Measurements from ENCODE around the gene YY1AP1. TPM values are rescaled to one million over a fixed set of nuclear protein-coding genes. Genes with fewer than 3 reads are reported as not detected.
"Not testable (repeated sequence)": the region's sequence is repeated elsewhere in the genome, so short reads cannot be mapped to it uniquely, and the experiment has no call there.

The YY1AP1 gene
- total RNA-seq, 1 experiment from 2014 or later: 59.3 TPM

GRCh38 chr1:155725142-155725541 is 36.6 kb upstream of the YY1AP1 start:
- Histone ChIP-seq H3K4me3 (ENCODE audit: low read depth, low read length, poor library complexity, severe bottlenecking) (no peak overlapping the region), H3K4me1 (ENCODE audit: insufficient read depth, low read length, poor library complexity, severe bottlenecking) (no peaks in the 10 kb centered on the region), H3K9me3 (ENCODE audit: low read depth, low read length, poor library complexity, severe bottlenecking) (no peaks in the 10 kb centered on the region), H3K27me3 (replicated peaks; ENCODE audit: insufficient read depth, low read depth, low read length, poor library complexity) (no peaks in the 10 kb centered on the region), H3K27ac (ENCODE audit: low read depth, low read length, poor library complexity, severe bottlenecking) (no peak overlapping the region), H3K36me3 (ENCODE audit: insufficient read depth, low read length, poor library complexity, severe bottlenecking) (peaks cover 39% of the 10 kb centered on the region)
- BruUV-seq (replicated peaks): no TSS peak
- DNase-seq (ENCODE audit: low spot score): no peak
- TF ChIP-seq CTCF (conservative IDR thresholded peaks at IDR 0.05; ENCODE audit: low read depth, low read length) (no peak), EZH2 (IDR thresholded peaks at IDR 0.05; ENCODE audit: borderline replicate concordance, low read depth, low read length, poor library complexity, severe bottlenecking) (no peak)
- intact Hi-C loops (cut with micrococcal nuclease; ENCODE audit: unreplicated experiment): no loop called here
- CTCF ChIA-PET: interaction anchor here (0.5 kb wide), 1 partner anchor 11 kb away, joined by 6 read pairs; no protein-coding TSS in a partner anchor
- POLR2A ChIA-PET (ENCODE audit: low non-redundant PET): no interaction called here

GRCh38 chr1:155719703-155720102 is 31.1 kb upstream of the YY1AP1 start:
- ChIA-PET CTCF (no interaction called here), POLR2A (ENCODE audit: low non-redundant PET) (no interaction called here)
- Histone ChIP-seq H3K4me1 (ENCODE audit: insufficient read depth, low read length, poor library complexity, severe bottlenecking) (no peaks in the 10 kb centered on the region), H3K36me3 (ENCODE audit: insufficient read depth, low read length, poor library complexity, severe bottlenecking) (peaks cover 18% of the 10 kb centered on the region), H3K27ac (ENCODE audit: low read depth, low read length, poor library complexity, severe bottlenecking) (no peak overlapping the region), H3K9me3 (ENCODE audit: low read depth, low read length, poor library complexity, severe bottlenecking) (no peaks in the 10 kb centered on the region), H3K27me3 (replicated peaks; ENCODE audit: insufficient read depth, low read depth, low read length, poor library complexity) (no peaks in the 10 kb centered on the region), H3K4me3 (ENCODE audit: low read depth, low read length, poor library complexity, severe bottlenecking) (no peak overlapping the region)
- DNase-seq (ENCODE audit: low spot score): no peak
- intact Hi-C loops (cut with micrococcal nuclease; ENCODE audit: unreplicated experiment): no loop called here
- TF ChIP-seq EZH2 (IDR thresholded peaks at IDR 0.05; ENCODE audit: borderline replicate concordance, low read depth, low read length, poor library complexity, severe bottlenecking): no peak
- TF ChIP-seq CTCF (conservative IDR thresholded peaks at IDR 0.05; ENCODE audit: low read depth, low read length): no peak
- BruUV-seq (replicated peaks): no TSS peak

- H3K4me3 ChIP-seq (ENCODE audit: low read depth, low read length, poor library complexity, severe bottlenecking); intact Hi-C loops (cut with micrococcal nuclease; ENCODE audit: unreplicated experiment); BruUV-seq (replicated peaks); CTCF ChIA-PET; H3K27ac ChIP-seq (ENCODE audit: low read depth, low read length, poor library complexity, severe bottlenecking); H3K27me3 ChIP-seq (replicated peaks; ENCODE audit: insufficient read depth, low read depth, low read length, poor library complexity); DNase-seq (ENCODE audit: low spot score); H3K9me3 ChIP-seq (ENCODE audit: low read depth, low read length, poor library complexity, severe bottlenecking); H3K4me1 ChIP-seq (ENCODE audit: insufficient read depth, low read length, poor library complexity, severe bottlenecking); POLR2A ChIA-PET (ENCODE audit: low non-redundant PET): not testable (repeated sequence)
- H3K36me3 ChIP-seq (ENCODE audit: insufficient read depth, low read length, poor library complexity, severe bottlenecking): peaks cover 20% of the 10 kb centered on the region
These were observed 30.0 kb upstream of the YY1AP1 start for GRCh38 chr1:155718524-155719115.

- Histone ChIP-seq H3K36me3 (ENCODE audit: insufficient read depth, low read length, poor library complexity, severe bottlenecking) (peaks cover 32% of the 10 kb centered on the region), H3K4me3 (ENCODE audit: low read depth, low read length, poor library complexity, severe bottlenecking) (no peak overlapping the region), H3K4me1 (ENCODE audit: insufficient read depth, low read length, poor library complexity, severe bottlenecking) (no peaks in the 10 kb centered on the region), H3K27me3 (replicated peaks; ENCODE audit: insufficient read depth, low read depth, low read length, poor library complexity) (no peaks in the 10 kb centered on the region), H3K27ac (ENCODE audit: low read depth, low read length, poor library complexity, severe bottlenecking) (no peak overlapping the region), H3K9me3 (ENCODE audit: low read depth, low read length, poor library complexity, severe bottlenecking) (no peaks in the 10 kb centered on the region)
- intact Hi-C loops (cut with micrococcal nuclease; ENCODE audit: unreplicated experiment): no loop called here
- POLR2A ChIA-PET (ENCODE audit: low non-redundant PET): no interaction called here
- BruUV-seq (replicated peaks): no TSS peak
- no peak for DNase-seq (ENCODE audit: low spot score)
- TF ChIP-seq EZH2 (IDR thresholded peaks at IDR 0.05; ENCODE audit: borderline replicate concordance, low read depth, low read length, poor library complexity, severe bottlenecking) (no peak), CTCF (conservative IDR thresholded peaks at IDR 0.05; ENCODE audit: low read depth, low read length) (no peak)
- CTCF ChIA-PET: no interaction called here
These were observed 28.5 kb upstream of the YY1AP1 start for GRCh38 chr1:155717041-155717440.

Data from A673 (cell line).